ENCODE data around the gene ZNF610. TPM values are rescaled to one million over a fixed set of nuclear protein-coding genes. Genes with fewer than 3 reads are reported as not detected.

The ZNF610 gene
- total and polyA plus RNA-seq, 8 donors = 0.44 to 3.0 (median 0.89) TPM

Other genes with a start within 250 kb of the ZNF610 start
- 10 to 100 TPM in 5 of 6 donors, 1 to 10 TPM in 1; 7.6 to 20.2 (median 11.7) TPM for gene ZNF841, start 240.5 kb upstream of the ZNF610 start, total RNA-seq
- gene ZNF841, start 240.5 kb upstream of the ZNF610 start, polyA plus RNA-seq = 10 to 100 TPM; 15.3 to 18.3 TPM
- 1 to 10 TPM; 3.9 to 9.1 (median 5.5) TPM for gene ZNF616, start 196.3 kb upstream of the ZNF610 start, total RNA-seq
- gene ZNF616, start 196.3 kb upstream of the ZNF610 start, polyA plus RNA-seq = 1 to 10 TPM; 2.4 TPM
- 1 to 10 TPM; 4.4 to 9.2 (median 7.3) TPM for gene ZNF836, start 164.6 kb upstream of the ZNF610 start, total RNA-seq
- gene ZNF836, start 164.6 kb upstream of the ZNF610 start, polyA plus RNA-seq = 1 to 10 TPM; 2.0 to 2.8 TPM
- 100 to 1,000 TPM in 3 of 6 donors, 10 to 100 TPM in 3; 70.9 to 119 (median 99.1) TPM for gene PPP2R1A, start 146.2 kb upstream of the ZNF610 start, total RNA-seq
- 100 to 1,000 TPM in 1 of 2 donors, 10 to 100 TPM in 1; 89.1 to 108 TPM for gene PPP2R1A, start 146.2 kb upstream of the ZNF610 start, polyA plus RNA-seq
- 10 to 100 TPM in 1 of 6 donors, 1 to 10 TPM in 5; 4.9 to 12.5 (median 7.2) TPM for gene ZNF766, start 66.7 kb upstream of the ZNF610 start, total RNA-seq
- gene ZNF766, start 66.7 kb upstream of the ZNF610 start, polyA plus RNA-seq = 1 to 10 TPM; 2.1 to 4.0 TPM
- 1 to 10 TPM; 4.6 to 9.4 (median 5.2) TPM for gene ZNF480, start 39.1 kb upstream of the ZNF610 start, total RNA-seq
- gene ZNF480, start 39.1 kb upstream of the ZNF610 start, polyA plus RNA-seq = 1 to 10 TPM; 2.5 to 3.4 TPM
- gene ZNF880, start 33.7 kb downstream of the ZNF610 start, total RNA-seq = 10 to 100 TPM in 1 of 6 donors, 1 to 10 TPM in 5; 5.0 to 12.4 (median 7.7) TPM
- 1 to 10 TPM; 6.6 to 9.8 TPM for gene ZNF880, start 33.7 kb downstream of the ZNF610 start, polyA plus RNA-seq
- 10 to 100 TPM in 1 of 6 donors, 1 to 10 TPM in 5; 3.9 to 12.4 (median 6.9) TPM for gene ZNF528, start 61.6 kb downstream of the ZNF610 start, total RNA-seq
- 1 to 10 TPM; 6.3 to 7.3 TPM for gene ZNF528, start 61.6 kb downstream of the ZNF610 start, polyA plus RNA-seq
- not detected for gene ZNF534, start 92.9 kb downstream of the ZNF610 start, total RNA-seq
- gene ZNF534, start 92.9 kb downstream of the ZNF610 start, polyA plus RNA-seq = not detected
- 1 to 10 TPM in 1 of 6 donors, under 1 TPM in 5; 0.16 to 2.0 (median 0.56) TPM for gene ZNF578, start 117.3 kb downstream of the ZNF610 start, total RNA-seq
- gene ZNF578, start 117.3 kb downstream of the ZNF610 start, polyA plus RNA-seq = under 1 TPM; 0.15 to 0.85 TPM
- gene ZNF808, start 191.4 kb downstream of the ZNF610 start, total RNA-seq = 10 to 100 TPM in 5 of 6 donors, 1 to 10 TPM in 1; 9.0 to 17.1 (median 10.9) TPM
- gene ZNF808, start 191.4 kb downstream of the ZNF610 start, polyA plus RNA-seq = 1 to 10 TPM; 3.6 to 4.0 TPM
- 10 to 100 TPM in 1 of 6 donors, 1 to 10 TPM in 5; 4.6 to 13.6 (median 7.4) TPM for gene ZNF701, start 234.0 kb downstream of the ZNF610 start, total RNA-seq
- gene ZNF701, start 234.0 kb downstream of the ZNF610 start, polyA plus RNA-seq = 1 to 10 TPM; 4.2 to 6.6 TPM